Panc1 (cell line): ENCODE data around the gene EPN2. TPM values are rescaled to one million over a fixed set of nuclear protein-coding genes. Genes with fewer than 3 reads are reported as not detected.

Experiments used
- ATAC-seq: fragments of 200-7000 bp; cut with Tn5 transposase; 2 replicates; pipeline ENCODE4 v1.9.1; 2020; ENCODE audit warnings: mild to moderate bottlenecking, moderate library complexity
- BruUV-seq: library from RNA; stranded (reverse); fragments of 400-500 nt; replicated peaks from 2 replicates; lab custom pipeline; 2021; lab: Mats Ljungman, UMichigan
- CTCF ChIA-PET: fragments of 300-600 bp; sonication (Branson Sonifier 250); formaldehyde crosslinking; loops from one replicate; lab custom pipeline; 2022; ENCODE audit warnings: antibody characterized with exemption; lab: Charles Lee
- POLR2A ChIA-PET: fragments of 300-600 bp; sonication (Branson Sonifier 250); formaldehyde crosslinking; loops from one replicate; lab custom pipeline; 2022; ENCODE audit warnings: antibody characterized with exemption; lab: Charles Lee
- DNase-seq: peaks from one replicate; pipeline ENCODE4 v3.0.0-alpha.2; 2010; ENCODE audit warnings: low read depth, low spot score
- H3K27ac ChIP-seq: 2 replicates; pipeline ENCODE4 v1.5.1; 2011; ENCODE audit warnings: mild to moderate bottlenecking, low read length, inconsistent platforms
- H3K27me3 ChIP-seq: fragments of 200-500 bp; sonication (Bioruptor generic); 2 replicates; pipeline ENCODE4 v1.6.0; 2014; ENCODE audit warnings: low read length, inconsistent platforms; ENCODE audit not compliant: control insufficient read depth, insufficient read depth
- H3K36me3 ChIP-seq: fragments of 200-500 bp; sonication (Bioruptor generic); 2 replicates; pipeline ENCODE4 v1.5.1; 2014; ENCODE audit warnings: inconsistent platforms, mild to moderate bottlenecking, low read length, moderate library complexity; ENCODE audit not compliant: control insufficient read depth, insufficient read depth
- H3K4me1 ChIP-seq: 2 replicates; pipeline ENCODE4 v1.5.1; 2011; ENCODE audit warnings: inconsistent platforms, mild to moderate bottlenecking, low read length, moderate library complexity; ENCODE audit not compliant: control insufficient read depth, insufficient read depth
- H3K4me3 ChIP-seq, 2 experiments: 2 replicates each; pipeline ENCODE4 v1.5.1; 2011 to 2012; ENCODE audit warnings: low read depth in 2 of 2, low read length in 2 of 2, mild to moderate bottlenecking in 2 of 2, inconsistent platforms in 1 of 2, moderate library complexity in 1 of 2
- H3K9me3 ChIP-seq: fragments of 200-500 bp; sonication (Bioruptor generic); 2 replicates; pipeline ENCODE4 v1.5.1; 2014; ENCODE audit warnings: low read depth, mild to moderate bottlenecking, inconsistent platforms, low read length, moderate library complexity; ENCODE audit not compliant: control insufficient read depth, insufficient read depth
- CTCF ChIP-seq: fragments of 450-650 bp; IDR thresholded peaks from 2 replicates; pipeline ENCODE4 v1.5.1; 2017; ENCODE audit warnings: mild to moderate bottlenecking
- POLR2AphosphoS5 ChIP-seq: IDR thresholded peaks from 2 replicates; pipeline ENCODE4 v1.6.1; 2012; ENCODE audit warnings: mild to moderate bottlenecking, low read depth, low read length, moderate library complexity
- REST ChIP-seq, 2 experiments: IDR thresholded peaks; 2 replicates each; pipeline ENCODE4 v1.6.1; 2011 to 2012; ENCODE audit warnings: low read depth in 2 of 2, control low read depth in 1 of 2, low read length in 1 of 2, mild to moderate bottlenecking in 1 of 2, moderate library complexity in 1 of 2; ENCODE audit not compliant: insufficient read depth in 1 of 2
- SIN3A ChIP-seq: IDR thresholded peaks from 2 replicates; pipeline ENCODE4 v1.6.1; 2012; ENCODE audit warnings: low read depth, mild to moderate bottlenecking, low read length, moderate library complexity, borderline replicate concordance; ENCODE audit not compliant: insufficient read depth
- TCF7L2 ChIP-seq: IDR thresholded peaks from 2 replicates; pipeline ENCODE4 v1.6.1; 2011; ENCODE audit warnings: mild to moderate bottlenecking, low read depth, low read length, inconsistent platforms
- in situ Hi-C: cut with HindIII; loops from 2 replicates; pipeline ENCODE4 v1.10.0; 2016; ENCODE audit warnings: low sequenced_read_pairs, low pct_unique_long_range_greater_than_20kb
- intact Hi-C: fragments of 100-400 bp; cut with micrococcal nuclease; formaldehyde crosslinking; loops from one replicate; pipeline ENCODE4 v1.10.0; 2022; ENCODE audit not compliant: unreplicated experiment
- total RNA-seq: library from RNA; stranded (reverse); gene quantifications from one replicate; pipeline ENCODE4 v1.2.1, GENCODE V29; 2021; ENCODE audit not compliant: unreplicated experiment

Gene EPN2
- total RNA-seq, 1 experiment from 2014 or later, result 35.0 TPM

- Histone ChIP-seq H3K27me3 (no peaks in the 10 kb centered on the region), H3K9me3 (no peaks in the 10 kb centered on the region), H3K36me3 (peaks cover 6% of the 10 kb centered on the region), H3K27ac (no peak overlapping the region), H3K4me1 (peaks cover 4% of the 10 kb centered on the region; the same call in 1 of the 2 replicates), H3K4me3 (no peak overlapping the region)
- DNase-seq, result no peak
- POLR2A ChIA-PET, result no interaction called here
- in situ Hi-C loops (no loop called here), intact Hi-C loops (no loop called here)
- no TSS peak for BruUV-seq
- ATAC-seq, result no peak
- TF ChIP-seq TCF7L2 (no peak), CTCF (no peak), REST (IDR thresholded peaks at IDR 0.05; ENCODE audit: insufficient read depth in 1 of 2, low read depth in 2 of 2, low read length in 1 of 2) (no peak), SIN3A (no peak), POLR2AphosphoS5 (no peak)
- CTCF ChIA-PET, result no interaction called here
These were observed 144.2 kb downstream of the EPN2 start for GRCh38 chr17:19381361-19381740.

- in situ Hi-C loops, result no loop called here
- DNase-seq, result no peak
- Histone ChIP-seq H3K4me3 (no peak overlapping the region), H3K4me1 (peaks cover 5% of the 10 kb centered on the region; the same call in 1 of the 2 replicates), H3K27ac (no peak overlapping the region), H3K36me3 (peaks cover 6% of the 10 kb centered on the region), H3K27me3 (no peaks in the 10 kb centered on the region), H3K9me3 (no peaks in the 10 kb centered on the region)
- ATAC-seq, result no peak
- CTCF ChIA-PET, result no interaction called here
- no TSS peak for BruUV-seq
- no peak for TF ChIP-seq REST (IDR thresholded peaks at IDR 0.05; ENCODE audit: insufficient read depth in 1 of 2, low read depth in 2 of 2, low read length in 1 of 2)
- TF ChIP-seq CTCF, result no peak
- TF ChIP-seq SIN3A, result no peak
- TF ChIP-seq TCF7L2, result no peak
- no peak for TF ChIP-seq POLR2AphosphoS5
- intact Hi-C loops, result no loop called here
- POLR2A ChIA-PET, result no interaction called here
These were observed 144.7 kb downstream of the EPN2 start for GRCh38 chr17:19381741-19382444.
